SU-DHL-6 (cell line): ENCODE data around the gene GRAMD1A.

Experiments used
- H2AFZ ChIP-seq: fragments of 200-600 bp; sonication (generic); 2 replicates; pipeline ENCODE4 v1.6.1; 2014; ENCODE audit warnings: low read depth, mild to moderate bottlenecking, moderate library complexity, mixed read lengths, antibody characterized with exemption, low read length; ENCODE audit not compliant: severe bottlenecking
- H3F3A ChIP-seq: fragments of 200-600 bp; shearing (Covaris generic); 2 replicates; pipeline ENCODE4 v1.6.0; 2016; ENCODE audit warnings: antibody characterized with exemption, mild to moderate bottlenecking; ENCODE audit not compliant: insufficient read depth
- H3K27ac ChIP-seq: fragments of 200-600 bp; sonication (generic); 2 replicates; pipeline ENCODE4 v1.5.1; 2016; ENCODE audit warnings: low read depth, mild to moderate bottlenecking, low read length, moderate library complexity, mixed read lengths
- H3K27me3 ChIP-seq: fragments of 200-600 bp; sonication (generic), shearing (Covaris generic); 2 replicates; pipeline ENCODE4 v1.6.0; 2014; ENCODE audit warnings: mild to moderate bottlenecking, low read length
- H3K36me3 ChIP-seq: fragments of 200-600 bp; sonication (generic); 2 replicates; pipeline ENCODE4 v1.6.1; 2014; ENCODE audit warnings: mild to moderate bottlenecking, low read length, mixed read lengths
- H3K4me2 ChIP-seq: fragments of 300-600, 200-600 bp; shearing (Covaris generic), sonication (generic); 2 replicates; pipeline ENCODE4 v1.6.0; 2014; ENCODE audit warnings: low read length, low read depth, mild to moderate bottlenecking; ENCODE audit not compliant: poor library complexity, severe bottlenecking
- H3K4me3 ChIP-seq: fragments of 200-600 bp; sonication (generic); 2 replicates; pipeline ENCODE4 v1.5.1; 2014; ENCODE audit warnings: antibody characterized with exemption, low read length, mild to moderate bottlenecking, mixed read lengths; ENCODE audit not compliant: insufficient read depth, poor library complexity, severe bottlenecking
- H3K79me2 ChIP-seq: fragments of 200-600 bp; sonication (generic); 2 replicates; pipeline ENCODE4 v1.6.1; 2014; ENCODE audit warnings: mild to moderate bottlenecking, low read length, moderate library complexity; ENCODE audit not compliant: insufficient read depth
- H3K9ac ChIP-seq: fragments of 200-600 bp; sonication (generic); 2 replicates; pipeline ENCODE4 v1.7.0; 2014; ENCODE audit warnings: mild to moderate bottlenecking, low read length
- H3K9me2 ChIP-seq: fragments of 200-600 bp; sonication (generic); replicated peaks from 2 replicates; pipeline ENCODE4 v1.6.1; 2014; ENCODE audit warnings: low read length; ENCODE audit not compliant: insufficient read depth
- H3K9me3 ChIP-seq: fragments of 200-600 bp; sonication (generic); 2 replicates; pipeline ENCODE4 v1.6.1; 2014; ENCODE audit warnings: low read length, mixed read lengths; ENCODE audit not compliant: insufficient read depth
- H4K20me1 ChIP-seq: fragments of 200-600 bp; sonication (generic); 2 replicates; pipeline ENCODE4 v1.6.1; 2014; ENCODE audit warnings: low read depth, mild to moderate bottlenecking, antibody characterized with exemption, low read length, moderate library complexity, mixed read lengths
- EZH2phosphoT487 ChIP-seq: fragments of 200-600 bp; sonication (generic), shearing (Covaris generic); conservative IDR thresholded peaks from 2 replicates; pipeline ENCODE4 v1.6.1; 2018; ENCODE audit warnings: mild to moderate bottlenecking, antibody characterized with exemption, low read length, moderate library complexity, mixed read lengths
- TF ChIP-seq, protein P1 (sequence below): fragments of 200-600 bp; sonication (generic); IDR thresholded peaks from one replicate; pipeline ENCODE4 v1.5.1; 2017; ENCODE audit warnings: antibody characterized with exemption, mild to moderate bottlenecking, low read length, moderate library complexity; ENCODE audit not compliant: insufficient read depth, poor library complexity, severe bottlenecking

The GRAMD1A gene

DNA sequence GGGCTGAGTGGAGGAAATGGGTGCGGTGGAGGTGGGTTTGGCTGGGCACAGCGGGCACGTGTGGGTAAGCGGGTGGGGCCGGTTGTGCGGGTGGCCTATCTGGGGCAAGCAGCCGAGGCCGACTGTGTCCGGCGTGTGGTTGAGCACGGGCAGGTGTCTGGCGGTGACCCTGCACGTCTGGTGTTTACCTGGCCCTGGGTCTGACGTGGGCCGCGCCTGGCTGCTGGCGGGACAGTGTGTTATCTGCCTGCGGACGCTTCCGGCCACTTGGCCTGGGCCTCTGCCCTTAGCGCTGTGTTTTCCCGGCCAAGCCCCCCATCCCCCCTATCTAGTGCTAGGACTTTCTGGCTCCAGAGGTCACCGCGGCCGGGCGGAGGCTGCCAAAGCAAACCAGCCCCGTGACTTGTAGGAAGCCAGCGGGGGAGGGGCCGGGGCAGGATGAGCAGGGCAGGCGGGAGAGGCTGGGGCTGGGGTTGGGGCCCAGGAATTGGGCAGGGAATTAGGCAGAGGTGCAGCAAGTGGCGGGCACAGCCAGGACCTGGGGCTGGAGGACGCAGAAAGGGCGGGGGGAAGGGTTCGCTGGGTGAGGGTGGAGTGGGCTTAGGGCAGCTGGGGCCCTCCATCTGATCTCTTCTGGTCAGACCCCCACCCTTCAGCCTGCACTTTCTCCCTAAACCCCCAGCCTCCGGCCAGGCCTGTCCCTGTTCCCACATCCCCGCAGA lies 40.9 kb downstream of the GRAMD1A start:
- Histone ChIP-seq H3K27me3 (no peaks in the 10 kb centered on the region), H3K36me3 (no peaks in the 10 kb centered on the region), H3K9me2 (no peaks in the 10 kb centered on the region), H3K9ac (no peak overlapping the region), H3K4me3 (no peak overlapping the region), H3K79me2 (no peaks in the 10 kb centered on the region), H3K4me2 (no peak overlapping the region), H3K9me3 (no peaks in the 10 kb centered on the region), H2AFZ (no peak overlapping the region), H3F3A (no peaks in the 10 kb centered on the region), H4K20me1 (no peaks in the 10 kb centered on the region), H3K27ac (no peak overlapping the region)
- TF ChIP-seq, protein P1, sequence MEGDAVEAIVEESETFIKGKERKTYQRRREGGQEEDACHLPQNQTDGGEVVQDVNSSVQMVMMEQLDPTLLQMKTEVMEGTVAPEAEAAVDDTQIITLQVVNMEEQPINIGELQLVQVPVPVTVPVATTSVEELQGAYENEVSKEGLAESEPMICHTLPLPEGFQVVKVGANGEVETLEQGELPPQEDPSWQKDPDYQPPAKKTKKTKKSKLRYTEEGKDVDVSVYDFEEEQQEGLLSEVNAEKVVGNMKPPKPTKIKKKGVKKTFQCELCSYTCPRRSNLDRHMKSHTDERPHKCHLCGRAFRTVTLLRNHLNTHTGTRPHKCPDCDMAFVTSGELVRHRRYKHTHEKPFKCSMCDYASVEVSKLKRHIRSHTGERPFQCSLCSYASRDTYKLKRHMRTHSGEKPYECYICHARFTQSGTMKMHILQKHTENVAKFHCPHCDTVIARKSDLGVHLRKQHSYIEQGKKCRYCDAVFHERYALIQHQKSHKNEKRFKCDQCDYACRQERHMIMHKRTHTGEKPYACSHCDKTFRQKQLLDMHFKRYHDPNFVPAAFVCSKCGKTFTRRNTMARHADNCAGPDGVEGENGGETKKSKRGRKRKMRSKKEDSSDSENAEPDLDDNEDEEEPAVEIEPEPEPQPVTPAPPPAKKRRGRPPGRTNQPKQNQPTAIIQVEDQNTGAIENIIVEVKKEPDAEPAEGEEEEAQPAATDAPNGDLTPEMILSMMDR = no peak
- no peak for TF ChIP-seq EZH2phosphoT487

DNA sequence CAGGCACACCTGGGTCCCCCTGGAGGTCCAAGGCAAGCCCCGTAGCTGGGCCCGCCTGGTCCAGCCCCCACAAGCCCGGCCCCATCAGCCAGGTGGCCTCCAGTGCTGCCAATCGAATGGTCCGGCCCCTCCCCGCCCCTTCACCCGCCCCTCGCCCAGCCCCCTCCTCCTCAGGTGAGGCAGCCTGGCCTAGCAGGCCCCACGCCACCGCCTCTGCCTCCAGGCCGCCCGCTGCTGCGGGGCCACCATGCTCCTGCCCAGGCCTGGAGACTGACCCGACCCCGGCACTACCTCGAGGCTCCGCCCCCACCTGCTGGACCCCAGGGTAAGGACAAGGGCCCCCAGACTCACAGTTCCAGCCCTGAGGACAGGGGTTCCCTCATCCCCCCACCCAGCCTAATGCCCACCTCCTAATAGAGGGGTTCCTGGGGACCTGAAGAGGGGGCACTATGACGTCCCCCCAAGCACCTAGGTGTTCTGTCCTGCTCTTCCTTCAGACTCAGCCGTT lies 41.5 kb downstream of the GRAMD1A start, which contains the start of gene HPN:
HPN (plus strand) TSS at position 174 of the 508 bp plus-strand sequence. CDS start 786 bp downstream, outside the sequence.
- no peaks in the 10 kb centered on the region for H3K27me3 ChIP-seq
- no peak within 1 kb of the TSS for H3K9ac ChIP-seq
- no peaks in the 10 kb centered on the region for H3K9me3 ChIP-seq
- no peaks in the 10 kb centered on the region for H3K79me2 ChIP-seq
- TF ChIP-seq EZH2phosphoT487 = no peak
- TF ChIP-seq, protein P1 = no peak
- H3F3A ChIP-seq = no peaks in the 10 kb centered on the region
- no peaks in the 10 kb centered on the region for H3K36me3 ChIP-seq
- no peaks in the 10 kb centered on the region for H3K9me2 ChIP-seq
- no peak within 1 kb of the TSS for H3K27ac ChIP-seq
- H2AFZ ChIP-seq = no peak within 1 kb of the TSS
- H4K20me1 ChIP-seq = no peaks in the 10 kb centered on the region
- H3K4me2 ChIP-seq = no peak within 1 kb of the TSS
- no peak within 1 kb of the TSS for H3K4me3 ChIP-seq

DNA sequence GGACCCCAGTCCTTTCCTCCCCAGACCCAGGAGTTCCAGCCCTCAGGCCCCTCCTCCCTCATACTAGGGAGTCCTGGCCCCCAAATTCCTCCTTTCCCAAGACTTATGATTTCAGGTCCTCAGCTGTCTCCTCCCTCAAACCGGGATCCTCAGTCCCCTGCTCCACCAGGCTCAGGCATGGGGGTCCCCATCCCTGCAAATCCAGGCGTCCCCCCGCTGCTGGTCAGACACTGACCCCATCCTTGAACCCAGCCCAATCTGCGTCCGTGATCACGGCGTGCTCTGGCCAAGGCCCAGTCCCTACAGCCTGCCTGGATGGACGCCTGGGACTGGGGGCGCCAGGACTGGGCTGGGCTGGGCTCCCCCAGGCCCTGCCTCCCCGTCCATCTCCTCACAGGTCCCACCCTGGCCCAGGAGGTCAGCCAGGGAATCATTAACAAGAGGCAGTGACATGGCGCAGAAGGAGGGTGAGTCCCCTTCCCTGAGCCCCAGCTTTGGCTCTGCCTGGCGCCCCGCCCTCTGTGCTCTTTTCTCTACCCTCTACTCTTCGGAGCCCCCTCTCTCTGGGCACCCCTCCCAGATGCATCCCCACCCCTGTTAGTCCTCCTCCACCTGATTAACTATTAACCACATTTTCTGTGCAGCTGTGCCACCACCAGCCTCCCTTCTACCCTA lies 42.1 kb downstream of the GRAMD1A start:
- no peaks in the 10 kb centered on the region for H3K36me3 ChIP-seq
- no peak overlapping the region for H3K27ac ChIP-seq
- H3K9me3 ChIP-seq = no peaks in the 10 kb centered on the region
- H2AFZ ChIP-seq = no peak overlapping the region
- H3K9ac ChIP-seq = no peak overlapping the region
- no peaks in the 10 kb centered on the region for H3F3A ChIP-seq
- no peak overlapping the region for H3K4me2 ChIP-seq
- no peaks in the 10 kb centered on the region for H3K79me2 ChIP-seq
- TF ChIP-seq, protein P1 = no peak
- no peak for TF ChIP-seq EZH2phosphoT487
- no peaks in the 10 kb centered on the region for H3K9me2 ChIP-seq
- H4K20me1 ChIP-seq = no peaks in the 10 kb centered on the region
- no peak overlapping the region for H3K4me3 ChIP-seq
- no peaks in the 10 kb centered on the region for H3K27me3 ChIP-seq
